Body of pancreas (tissue), 4 donors: ENCODE results near the gene ROR1.

ENCODE experiments used
- POLR2A ChIP-seq, 3 donors: fragments of 450-650 bp; IDR thresholded peaks; one replicate each; pipeline ENCODE4 v1.6.1; 2016; ENCODE audit warnings: antibody characterized with exemption in 3 of 3, mild to moderate bottlenecking in 2 of 3
- TF ChIP-seq, protein P1 (sequence below), 7 experiments: fragments of 450-650 bp in 4 of 7; fragments of 200-600 bp in 3 of 7; sonication (generic) in 3 of 7; IDR thresholded peaks; one replicate each; pipeline ENCODE4 v1.5.1; 2016 to 2019; ENCODE audit warnings: antibody characterized with exemption in 7 of 7

DNA sequence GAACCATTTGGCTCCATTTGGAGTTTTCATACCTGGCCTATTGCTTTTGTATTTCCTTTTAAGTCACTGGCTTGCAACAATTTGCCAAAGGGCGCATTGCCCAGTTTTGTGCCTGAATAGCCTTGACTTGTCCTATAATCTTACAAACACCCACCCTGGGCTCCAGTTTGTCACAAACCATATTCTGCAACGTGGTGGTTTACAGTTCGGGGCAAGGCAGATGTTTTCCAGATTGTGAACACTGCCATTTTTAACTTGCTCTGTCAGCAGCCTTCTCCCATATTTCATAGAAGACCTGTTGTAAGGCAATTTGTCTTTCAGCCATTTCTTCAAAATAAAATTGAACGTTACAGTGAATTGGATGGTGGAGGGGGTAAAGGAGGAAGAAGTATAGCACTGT lies 376.4 kb downstream of the ROR1 start:
- TF ChIP-seq, protein P1, sequence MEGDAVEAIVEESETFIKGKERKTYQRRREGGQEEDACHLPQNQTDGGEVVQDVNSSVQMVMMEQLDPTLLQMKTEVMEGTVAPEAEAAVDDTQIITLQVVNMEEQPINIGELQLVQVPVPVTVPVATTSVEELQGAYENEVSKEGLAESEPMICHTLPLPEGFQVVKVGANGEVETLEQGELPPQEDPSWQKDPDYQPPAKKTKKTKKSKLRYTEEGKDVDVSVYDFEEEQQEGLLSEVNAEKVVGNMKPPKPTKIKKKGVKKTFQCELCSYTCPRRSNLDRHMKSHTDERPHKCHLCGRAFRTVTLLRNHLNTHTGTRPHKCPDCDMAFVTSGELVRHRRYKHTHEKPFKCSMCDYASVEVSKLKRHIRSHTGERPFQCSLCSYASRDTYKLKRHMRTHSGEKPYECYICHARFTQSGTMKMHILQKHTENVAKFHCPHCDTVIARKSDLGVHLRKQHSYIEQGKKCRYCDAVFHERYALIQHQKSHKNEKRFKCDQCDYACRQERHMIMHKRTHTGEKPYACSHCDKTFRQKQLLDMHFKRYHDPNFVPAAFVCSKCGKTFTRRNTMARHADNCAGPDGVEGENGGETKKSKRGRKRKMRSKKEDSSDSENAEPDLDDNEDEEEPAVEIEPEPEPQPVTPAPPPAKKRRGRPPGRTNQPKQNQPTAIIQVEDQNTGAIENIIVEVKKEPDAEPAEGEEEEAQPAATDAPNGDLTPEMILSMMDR (IDR thresholded peaks at IDR 0.05), result no peak
- TF ChIP-seq POLR2A (IDR thresholded peaks at IDR 0.05), result no peak
